HUES48 (cell line): ENCODE data around the gene CTDP1.

Source experiments
- H3K27ac ChIP-seq: one replicate; pipeline ENCODE4 v1.7.0; 2013; ENCODE audit warnings: low read depth, low read length, inconsistent platforms
- H3K27me3 ChIP-seq: 2 replicates; pipeline ENCODE4 v1.6.1; 2013; ENCODE audit warnings: mild to moderate bottlenecking, low read length; ENCODE audit not compliant: control insufficient read depth, insufficient read depth
- H3K36me3 ChIP-seq: 2 replicates; pipeline ENCODE4 v1.6.1; 2013; ENCODE audit warnings: low read length; ENCODE audit not compliant: control insufficient read depth, insufficient read depth
- H3K4me1 ChIP-seq: 2 replicates; pipeline ENCODE4 v1.6.1; 2013; ENCODE audit warnings: mild to moderate bottlenecking, low read length; ENCODE audit not compliant: control insufficient read depth, insufficient read depth
- H3K4me3 ChIP-seq: 2 replicates; pipeline ENCODE4 v1.5.1; 2013; ENCODE audit warnings: mild to moderate bottlenecking, low read depth, low read length
- H3K9ac ChIP-seq: 2 replicates; pipeline ENCODE4 v1.6.1; 2013; ENCODE audit warnings: mild to moderate bottlenecking, low read depth, low read length, moderate library complexity
- H3K9me3 ChIP-seq: 2 replicates; pipeline ENCODE4 v1.6.1; 2013; ENCODE audit warnings: low read length; ENCODE audit not compliant: control insufficient read depth, insufficient read depth

Gene CTDP1

GRCh38 chr18:79645291-79645983 is 34.2 kb upstream of the CTDP1 start:
- no peaks in the 10 kb centered on the region for H3K9me3 ChIP-seq
- H3K27ac ChIP-seq, result no peak overlapping the region
- no peaks in the 10 kb centered on the region for H3K27me3 ChIP-seq
- H3K4me3 ChIP-seq, result no peak overlapping the region
- H3K9ac ChIP-seq, result no peak overlapping the region
- H3K36me3 ChIP-seq, result no peaks in the 10 kb centered on the region
- H3K4me1 ChIP-seq, result no peaks in the 10 kb centered on the region

GRCh38 chr18:79647307-79647706 is 32.3 kb upstream of the CTDP1 start:
- H3K4me1 ChIP-seq, result no peaks in the 10 kb centered on the region
- H3K27ac ChIP-seq, result no peak overlapping the region
- no peaks in the 10 kb centered on the region for H3K9me3 ChIP-seq
- H3K36me3 ChIP-seq, result no peaks in the 10 kb centered on the region
- no peak overlapping the region for H3K9ac ChIP-seq
- H3K27me3 ChIP-seq, result no peaks in the 10 kb centered on the region; the same call in 1 of the 2 replicates
- H3K4me3 ChIP-seq, result no peak overlapping the region

GRCh38 chr18:79650959-79651358 is 28.6 kb upstream of the CTDP1 start:
- H3K9ac ChIP-seq, result no peak overlapping the region
- H3K4me1 ChIP-seq, result no peaks in the 10 kb centered on the region
- no peaks in the 10 kb centered on the region for H3K36me3 ChIP-seq
- no peaks in the 10 kb centered on the region; the same call in 1 of the 2 replicates for H3K27me3 ChIP-seq
- H3K4me3 ChIP-seq, result no peak overlapping the region
- no peaks in the 10 kb centered on the region for H3K9me3 ChIP-seq
- no peak overlapping the region for H3K27ac ChIP-seq

- no peaks in the 10 kb centered on the region; the same call in 1 of the 2 replicates for H3K27me3 ChIP-seq
- no peak overlapping the region for H3K9ac ChIP-seq
Observed at GRCh38 chr18:79657342-79657996, 22.1 kb upstream of the CTDP1 start.

GRCh38 chr18:79658366-79658765 is 21.2 kb upstream of the CTDP1 start:
- H3K9me3 ChIP-seq, result no peaks in the 10 kb centered on the region
- no peaks in the 10 kb centered on the region for H3K27me3 ChIP-seq
- H3K4me1 ChIP-seq, result peaks cover 19% of the 10 kb centered on the region; the same call in 1 of the 2 replicates
- H3K4me3 ChIP-seq, result no peak overlapping the region
- H3K27ac ChIP-seq, result no peak overlapping the region
- no peaks in the 10 kb centered on the region for H3K36me3 ChIP-seq
- H3K9ac ChIP-seq, result no peak overlapping the region

More at GRCh38 chr18:79657342-79657996, 22.1 kb upstream of the CTDP1 start:
- Histone ChIP-seq H3K27ac (peak overlapping the region; percentile 9), H3K4me1 (peaks cover 18% of the 10 kb centered on the region; the same call in 1 of the 2 replicates), H3K9me3 (no peaks in the 10 kb centered on the region), H3K36me3 (no peaks in the 10 kb centered on the region), H3K4me3 (no peak overlapping the region)

- H3K4me3 ChIP-seq, result no peak overlapping the region
- no peaks in the 10 kb centered on the region for H3K27me3 ChIP-seq
- H3K36me3 ChIP-seq, result no peaks in the 10 kb centered on the region
- H3K9me3 ChIP-seq, result no peaks in the 10 kb centered on the region
- no peak overlapping the region for H3K9ac ChIP-seq
- H3K4me1 ChIP-seq, result peaks cover 19% of the 10 kb centered on the region; the same call in 1 of the 2 replicates
- no peak overlapping the region for H3K27ac ChIP-seq
Observed at GRCh38 chr18:79659733-79660132, 19.9 kb upstream of the CTDP1 start.

GRCh38 chr18:79662034-79662433 is 17.6 kb upstream of the CTDP1 start:
- Histone ChIP-seq H3K27me3 (no peaks in the 10 kb centered on the region), H3K27ac (no peak overlapping the region), H3K9me3 (no peaks in the 10 kb centered on the region), H3K9ac (no peak overlapping the region), H3K4me1 (peaks cover 19% of the 10 kb centered on the region; the same call in 1 of the 2 replicates), H3K4me3 (no peak overlapping the region), H3K36me3 (no peaks in the 10 kb centered on the region)

GRCh38 chr18:79662439-79662838 is 17.2 kb upstream of the CTDP1 start:
- Histone ChIP-seq H3K4me3 (no peak overlapping the region), H3K9me3 (no peaks in the 10 kb centered on the region), H3K9ac (no peak overlapping the region), H3K4me1 (peaks cover 18% of the 10 kb centered on the region; the same call in 1 of the 2 replicates), H3K36me3 (no peaks in the 10 kb centered on the region), H3K27ac (no peak overlapping the region), H3K27me3 (no peaks in the 10 kb centered on the region)

- Histone ChIP-seq H3K9me3 (no peaks in the 10 kb centered on the region), H3K4me3 (no peak overlapping the region), H3K27ac (no peak overlapping the region), H3K27me3 (no peaks in the 10 kb centered on the region), H3K4me1 (peaks cover 13% of the 10 kb centered on the region; the same call in 1 of the 2 replicates), H3K9ac (no peak overlapping the region), H3K36me3 (no peaks in the 10 kb centered on the region)
Observed at GRCh38 chr18:79664525-79665125, 15.0 kb upstream of the CTDP1 start.

GRCh38 chr18:79668203-79668602 is 11.4 kb upstream of the CTDP1 start:
- H3K9ac ChIP-seq, result no peak overlapping the region
- no peaks in the 10 kb centered on the region for H3K4me1 ChIP-seq
- H3K36me3 ChIP-seq, result no peaks in the 10 kb centered on the region
- H3K27ac ChIP-seq, result no peak overlapping the region
- H3K4me3 ChIP-seq, result no peak overlapping the region
- H3K9me3 ChIP-seq, result no peaks in the 10 kb centered on the region
- no peaks in the 10 kb centered on the region for H3K27me3 ChIP-seq
